GM18907 (cell line): ENCODE measurements around the gene ODAD3.
"Not testable (repeated sequence)": the region's sequence is repeated elsewhere in the genome, so short reads cannot be mapped to it uniquely, and the experiment has no call there.

Source experiments
- ATAC-seq: cut with Tn5 transposase; IDR thresholded peaks from one replicate; pipeline ENCODE4 v1.9.1; 2021; ENCODE audit warnings: mild to moderate bottlenecking, moderate library complexity; ENCODE audit not compliant: unreplicated experiment

The ODAD3 gene

DNA sequence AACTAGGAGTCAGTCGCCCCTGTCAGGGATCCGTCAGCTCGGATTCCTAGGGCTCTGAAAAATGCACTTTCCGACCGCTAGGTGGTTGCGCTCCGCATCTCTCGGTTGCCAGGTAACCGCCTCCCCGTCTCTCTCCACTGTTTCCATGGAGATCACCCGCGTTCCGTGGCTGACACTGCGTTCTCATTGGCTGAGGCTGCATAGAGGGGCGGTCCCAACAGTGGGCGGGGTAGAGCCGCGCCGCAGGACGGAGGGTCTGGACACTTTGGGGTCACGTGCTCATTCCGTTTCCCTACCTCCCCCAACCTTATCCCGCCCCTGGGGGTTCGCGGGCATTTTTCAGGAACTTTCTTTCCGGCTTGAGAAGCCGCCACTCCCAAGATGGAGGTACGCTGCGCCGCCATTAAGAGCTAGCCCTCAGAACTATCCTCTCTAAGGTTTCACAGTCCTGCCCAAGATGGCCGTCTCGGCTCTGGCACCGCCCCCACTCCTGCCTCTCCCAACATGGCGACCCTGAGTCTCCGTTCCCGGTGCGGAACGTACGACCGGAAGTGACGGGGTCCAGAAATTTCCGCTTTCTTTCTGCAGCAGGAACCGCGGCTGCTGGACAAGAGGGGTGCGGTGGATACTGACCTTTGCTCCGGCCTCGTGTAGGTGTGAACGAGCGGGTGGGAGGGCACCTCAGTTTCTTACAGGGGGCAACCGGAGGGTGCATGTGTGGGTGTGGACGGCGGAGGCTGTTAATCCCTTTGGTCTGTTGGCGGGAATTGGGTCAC, at the start of gene ODAD3, which contains the start of gene PRKCSH:
TSS of gene ODAD3 (minus strand) at position 65 of the 776 bp plus-strand sequence. CDS start 105 bp downstream, outside the sequence.
TSS of gene PRKCSH (plus strand) at position 579 of the 776 bp plus-strand sequence. CDS start 483 bp downstream, outside the sequence.
- ATAC-seq, result peak; percentile 89

DNA sequence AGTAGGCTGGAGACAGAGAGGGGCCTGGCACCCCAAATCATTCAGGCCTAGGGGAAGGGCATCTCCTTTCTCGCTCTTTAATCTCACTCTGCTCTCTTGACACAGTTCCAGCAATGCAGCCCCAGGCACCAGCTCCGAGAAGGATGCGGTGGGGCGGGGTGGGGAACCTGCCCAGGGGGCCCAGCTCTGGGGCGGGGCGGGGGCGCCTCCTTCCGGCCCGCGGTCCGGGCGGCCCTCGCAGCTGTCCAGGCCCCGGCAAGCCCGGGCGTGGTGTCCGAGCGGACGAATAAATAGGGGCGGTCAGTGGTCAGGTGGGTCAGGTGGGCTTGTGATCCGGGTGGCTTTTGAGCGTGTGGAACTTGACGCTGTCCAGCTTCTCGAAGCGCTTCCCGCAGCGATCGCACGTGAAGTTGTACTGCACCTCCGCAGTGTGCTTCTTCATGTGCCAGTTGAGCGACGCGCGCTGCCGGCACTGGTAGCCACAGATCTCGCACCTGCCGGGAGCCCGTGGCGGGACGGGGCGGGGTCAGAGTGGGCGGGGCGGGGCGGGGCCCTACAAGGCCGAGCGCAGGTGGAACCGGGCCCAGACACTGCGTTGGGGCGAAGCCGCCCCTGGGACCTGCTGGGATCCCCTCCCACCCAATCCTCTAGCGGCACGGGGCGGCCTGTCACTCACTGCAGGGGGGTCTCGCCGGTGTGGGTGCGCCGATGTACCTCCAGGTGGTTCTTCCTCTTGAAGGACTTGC, 48.6 kb upstream of the ODAD3 start:
- ATAC-seq, result no peak

DNA sequence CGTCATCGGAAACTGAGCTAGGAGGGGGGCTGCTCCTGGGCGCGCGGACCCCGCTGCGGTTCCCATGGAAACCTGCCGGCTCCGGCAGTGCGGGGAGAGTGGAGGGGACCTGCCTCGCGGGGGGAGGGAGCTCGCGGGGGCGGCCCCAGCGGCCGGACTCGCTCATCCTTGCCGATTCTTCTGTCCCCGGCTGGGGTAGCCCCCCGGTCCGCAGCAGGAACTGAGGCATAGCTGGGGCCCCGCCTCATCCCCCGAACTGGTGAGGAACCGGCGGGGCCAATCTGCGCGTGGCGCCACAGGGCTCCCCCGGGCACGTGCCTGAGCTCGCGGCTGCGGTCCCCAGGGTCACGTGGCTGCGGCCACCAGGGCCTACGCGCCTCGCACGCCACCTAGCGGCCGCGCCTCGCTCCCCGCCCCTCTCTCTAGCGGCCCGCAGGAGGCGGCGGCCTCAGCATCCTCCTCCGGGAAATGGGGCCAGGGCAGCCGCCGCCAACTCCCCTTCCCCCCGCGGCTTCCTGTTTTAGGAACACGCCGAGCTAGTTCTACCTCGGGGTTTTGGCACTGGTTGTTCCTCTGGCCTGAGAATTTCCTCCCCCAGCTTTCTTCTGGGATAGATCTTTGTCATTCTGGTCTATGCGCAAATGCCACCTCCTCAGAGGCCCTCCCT, 47.6 kb upstream of the ODAD3 start:
- ATAC-seq, result peak; percentile 62

DNA sequence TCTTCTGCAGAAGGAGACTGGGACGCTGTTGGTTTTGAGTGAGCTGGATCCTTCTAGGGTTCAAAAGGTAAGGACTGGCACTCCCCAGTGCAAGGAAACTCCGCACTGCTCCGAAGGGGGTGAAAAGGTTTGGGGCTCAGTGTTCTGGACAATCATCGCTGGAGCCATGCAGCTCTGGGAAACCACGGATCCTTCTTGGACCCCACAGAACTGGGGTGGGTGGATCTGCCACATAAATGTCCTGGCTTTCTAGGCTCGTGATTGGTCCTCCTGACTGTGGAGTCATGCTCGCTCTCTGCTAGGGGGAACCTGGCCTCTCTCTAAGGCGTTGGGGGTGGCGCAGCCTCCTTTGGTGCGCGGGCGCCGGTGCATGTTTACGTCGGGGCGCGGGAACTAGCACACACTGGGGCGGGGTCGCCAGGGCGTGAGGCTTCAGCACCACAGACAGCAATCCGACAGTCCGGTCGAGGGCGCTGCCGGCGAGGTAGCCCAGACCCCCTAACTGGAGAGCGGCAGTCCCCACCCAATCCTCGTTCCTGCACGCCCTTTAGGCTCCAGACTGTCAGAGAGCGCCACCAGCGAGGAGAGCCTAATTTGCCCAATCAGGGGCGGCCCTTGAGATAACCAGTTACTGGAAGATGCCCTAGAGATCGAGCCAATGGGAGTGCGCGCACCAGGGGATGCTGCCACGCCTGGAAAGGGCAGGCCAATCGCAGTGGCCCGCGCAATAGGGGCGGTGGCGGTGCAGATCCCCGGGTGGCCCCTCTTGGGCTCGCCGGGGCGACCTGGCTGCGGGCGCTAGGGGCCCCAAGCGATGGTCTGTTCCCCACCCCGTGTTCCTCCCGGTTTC, 46.8 kb upstream of the ODAD3 start:
- peak; percentile 59 for ATAC-seq

DNA sequence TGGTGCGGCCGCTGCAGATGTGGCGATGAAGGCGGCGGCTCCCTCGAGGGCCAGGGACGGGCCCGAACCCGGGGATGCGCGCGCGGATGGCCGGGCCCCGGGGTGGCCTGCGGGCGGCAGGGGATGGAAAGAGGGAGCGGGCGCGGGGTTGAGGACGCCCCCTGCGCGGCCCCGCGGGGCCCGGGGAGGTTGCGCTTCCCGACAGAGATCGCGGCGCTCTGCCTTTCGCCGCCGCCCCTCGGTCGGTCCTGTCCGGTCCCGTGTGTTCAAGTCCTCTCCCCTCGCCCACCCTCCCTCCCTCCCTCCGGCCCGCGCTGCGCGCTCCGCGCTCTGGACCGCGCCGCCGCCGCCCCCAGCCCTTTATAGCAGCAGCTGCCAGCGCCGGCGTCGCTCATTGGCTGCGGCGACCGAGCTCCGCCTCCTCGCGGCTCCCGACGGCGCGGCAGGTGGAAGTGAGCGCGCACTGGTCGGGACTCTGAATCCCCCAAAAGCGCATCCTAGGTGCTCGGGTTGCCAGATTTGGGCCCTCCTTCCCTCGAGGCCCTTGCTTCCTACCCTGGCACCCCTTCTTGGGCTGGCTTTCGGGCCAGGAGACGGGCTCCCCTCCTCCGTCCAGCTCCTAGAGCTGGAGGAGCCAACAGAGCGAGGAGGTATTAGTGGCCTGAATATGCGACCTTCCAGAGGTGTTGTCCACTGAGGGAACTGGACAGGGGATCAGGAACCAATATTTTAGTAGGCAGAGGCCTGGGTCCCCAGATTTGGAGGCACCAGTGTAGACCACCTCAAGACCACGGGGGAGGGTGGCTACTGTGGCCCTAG, 46.0 kb upstream of the ODAD3 start, which contains the start of gene ELAVL3:
TSS of gene ELAVL3 (minus strand) at position 332 of the 819 bp plus-strand sequence. CDS start 438 bp downstream, outside the sequence.
- ATAC-seq, result no peak

DNA sequence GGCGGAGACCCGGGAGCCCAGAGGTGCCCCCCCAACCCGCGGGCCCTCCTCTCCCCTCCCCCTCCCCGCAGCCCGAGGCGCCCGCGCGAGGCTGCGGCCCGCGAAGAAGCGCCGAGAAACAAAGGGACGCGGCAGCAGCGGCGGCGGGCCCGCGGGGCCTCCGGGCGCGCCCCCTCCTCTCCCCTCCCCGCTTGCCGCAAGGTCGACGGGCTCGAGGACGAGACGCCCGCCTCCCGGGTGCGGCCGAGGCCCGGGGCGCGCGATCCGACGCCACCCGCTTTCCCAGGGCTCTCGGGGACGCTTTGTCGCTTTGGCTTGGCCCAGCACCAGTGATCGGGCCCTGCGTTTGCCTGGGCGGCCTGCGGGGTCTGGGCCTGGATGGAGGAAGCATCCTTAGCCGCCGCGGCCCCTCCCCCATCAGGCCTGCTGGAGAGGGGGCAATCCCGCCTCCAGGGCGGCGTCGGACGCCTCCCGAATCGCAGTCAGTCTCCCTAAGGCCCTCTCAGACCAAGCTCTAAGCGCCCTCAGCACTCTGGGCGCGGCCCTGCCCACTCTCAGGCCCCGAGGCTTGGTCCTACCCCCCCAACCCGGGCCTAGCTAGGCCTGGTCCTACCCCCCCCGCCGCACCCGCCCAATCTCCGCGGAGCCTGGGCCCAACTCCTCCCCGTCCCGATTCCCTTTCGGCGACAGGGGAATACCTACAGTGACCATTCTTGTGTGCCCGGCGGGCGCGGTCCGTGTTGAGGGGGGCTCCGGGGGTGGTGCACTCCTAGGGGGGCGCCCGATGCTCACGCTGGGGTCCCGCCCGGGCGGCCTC, 45.2 kb upstream of the ODAD3 start:
- no peak for ATAC-seq

DNA sequence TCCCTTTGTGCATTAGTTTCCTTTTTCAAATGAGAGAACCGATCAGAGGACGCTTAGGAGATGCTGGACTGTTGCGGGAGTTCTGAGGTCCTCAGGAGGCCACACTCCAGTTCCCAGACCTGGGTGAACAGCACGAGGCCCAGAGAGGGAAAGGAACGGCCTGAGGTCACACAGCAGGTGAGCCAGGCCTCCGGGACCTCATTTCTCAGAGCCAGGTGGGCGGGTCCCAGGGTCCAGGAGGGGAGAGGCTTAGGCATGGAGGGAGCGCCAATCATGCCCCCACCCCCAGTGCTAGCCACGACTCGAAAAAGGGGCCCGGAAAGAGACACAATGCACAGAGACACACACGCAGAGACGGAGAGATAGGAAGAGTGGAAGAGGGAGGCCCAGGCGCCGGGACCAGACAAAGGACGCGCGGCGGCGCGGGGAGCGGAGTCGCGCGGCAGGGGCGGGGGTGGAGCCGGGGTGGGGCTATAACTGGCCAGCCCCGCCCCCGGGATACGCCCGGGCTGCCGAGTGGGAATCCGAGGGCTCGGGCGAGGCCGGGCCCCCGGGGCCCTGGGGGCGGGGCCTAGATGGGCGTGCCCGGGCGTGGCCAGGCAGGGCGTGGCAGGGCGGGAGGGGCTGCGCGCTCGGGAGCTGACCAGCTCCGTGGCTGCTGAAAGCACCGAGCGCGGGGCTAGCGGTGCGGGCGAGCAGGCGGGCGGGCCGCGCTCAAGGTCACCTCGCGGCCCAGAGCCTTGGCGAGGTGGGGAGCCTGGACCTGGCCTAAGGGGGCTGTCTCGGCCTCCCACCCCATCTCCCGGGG, 44.4 kb upstream of the ODAD3 start:
- no peak for ATAC-seq

DNA sequence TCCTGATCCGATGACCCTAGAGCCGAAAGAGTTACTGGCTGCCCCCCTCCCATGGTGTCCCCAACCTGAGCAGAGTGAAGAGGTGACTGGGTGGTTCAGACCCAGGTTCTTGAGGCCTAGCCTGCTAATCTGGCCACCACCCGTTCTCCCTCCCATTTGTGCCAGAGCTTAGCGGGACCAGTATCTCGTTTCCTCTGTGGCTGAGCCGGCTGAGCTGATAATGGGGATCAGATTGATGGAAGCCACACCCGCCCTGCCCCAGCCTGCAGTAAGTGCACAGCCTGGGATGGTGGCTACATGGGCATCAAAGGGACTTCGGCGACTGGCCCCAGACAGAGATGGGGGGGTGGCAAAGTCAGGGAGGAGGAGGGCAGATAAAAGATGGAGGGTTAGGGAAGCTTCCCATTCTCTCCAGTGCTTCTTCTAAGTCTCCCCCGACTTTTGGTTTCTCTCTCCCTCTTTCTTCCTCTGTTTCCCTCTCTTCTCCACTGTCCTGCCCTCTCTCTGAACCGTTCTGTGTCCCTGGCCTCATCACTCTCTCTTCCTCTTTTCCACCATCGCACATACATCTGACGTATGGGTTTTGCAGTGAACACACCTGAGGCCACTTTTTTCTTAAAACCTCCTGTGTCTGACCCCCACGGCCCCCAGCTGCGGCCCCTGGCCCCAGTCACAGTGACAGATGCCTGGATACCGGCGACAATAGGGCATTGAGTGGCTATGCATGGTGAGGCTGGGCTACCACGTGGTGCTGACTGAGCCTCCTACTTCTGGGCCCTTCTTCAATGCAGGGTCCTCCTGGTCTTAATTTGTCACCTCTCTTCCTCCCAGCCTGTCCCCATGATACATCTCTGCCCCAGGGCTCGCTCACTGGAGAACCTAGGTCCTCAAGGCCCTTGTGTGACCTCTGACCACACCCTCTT, 43.5 kb upstream of the ODAD3 start:
- ATAC-seq, result no peak

DNA sequence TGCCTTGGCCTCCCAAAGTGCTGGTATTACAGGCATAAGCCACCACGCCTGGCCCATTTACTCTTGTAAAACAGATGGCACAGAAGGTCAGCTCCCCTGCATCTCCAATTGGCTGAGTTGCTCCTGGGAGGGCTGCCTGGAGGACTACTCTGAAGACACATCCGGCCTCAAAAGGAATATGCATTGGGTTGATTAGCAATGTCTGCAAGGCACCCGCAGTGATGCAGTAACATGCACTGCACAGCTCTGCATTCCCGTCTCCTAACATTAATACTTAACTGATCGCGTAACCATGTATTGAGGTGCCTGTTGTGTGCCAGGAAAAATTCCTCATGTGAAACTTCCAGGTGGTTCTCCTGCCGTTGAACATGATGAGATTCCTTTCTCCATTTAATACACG, 40.9 kb upstream of the ODAD3 start:
- ATAC-seq, result no peak

DNA sequence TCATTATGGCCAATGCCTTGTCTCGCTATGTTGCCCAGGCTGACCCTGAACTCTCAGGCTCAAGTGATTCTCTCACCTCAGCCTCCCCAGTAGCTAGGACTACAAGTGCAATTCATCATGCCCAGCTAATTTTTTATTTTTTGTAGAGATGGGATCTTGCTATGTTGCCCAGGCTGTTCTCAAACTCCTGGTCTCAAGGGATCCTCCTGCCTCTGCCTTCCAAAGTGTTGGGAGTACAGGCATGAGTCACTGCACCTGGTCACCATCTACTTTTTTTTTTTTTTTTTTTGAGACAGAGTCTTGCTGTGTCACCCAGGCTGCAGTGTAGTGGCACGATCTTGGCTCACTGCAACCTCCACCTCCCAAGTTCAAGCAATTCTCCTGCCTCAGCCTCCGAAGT, 40.4 kb upstream of the ODAD3 start:
- not testable (repeated sequence) for ATAC-seq

DNA sequence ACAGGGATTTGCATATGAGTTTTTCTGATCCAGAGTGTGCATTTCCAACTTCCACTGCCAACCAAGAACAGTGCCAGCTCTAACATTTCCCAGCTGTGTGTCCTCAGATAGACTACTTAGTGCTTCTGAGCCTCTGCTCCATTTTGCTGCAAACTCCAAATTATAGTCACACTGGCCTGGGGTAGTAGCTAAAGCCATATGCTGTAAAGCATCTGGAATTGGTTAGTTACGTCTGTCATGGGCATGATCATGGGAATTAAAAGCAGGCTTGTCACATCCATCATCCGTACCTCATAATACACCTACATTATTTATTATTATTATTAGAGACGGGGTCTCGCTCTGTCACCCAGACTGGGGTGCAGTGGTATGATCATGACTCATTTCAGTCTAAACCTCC, 38.8 kb upstream of the ODAD3 start:
- no peak for ATAC-seq

DNA sequence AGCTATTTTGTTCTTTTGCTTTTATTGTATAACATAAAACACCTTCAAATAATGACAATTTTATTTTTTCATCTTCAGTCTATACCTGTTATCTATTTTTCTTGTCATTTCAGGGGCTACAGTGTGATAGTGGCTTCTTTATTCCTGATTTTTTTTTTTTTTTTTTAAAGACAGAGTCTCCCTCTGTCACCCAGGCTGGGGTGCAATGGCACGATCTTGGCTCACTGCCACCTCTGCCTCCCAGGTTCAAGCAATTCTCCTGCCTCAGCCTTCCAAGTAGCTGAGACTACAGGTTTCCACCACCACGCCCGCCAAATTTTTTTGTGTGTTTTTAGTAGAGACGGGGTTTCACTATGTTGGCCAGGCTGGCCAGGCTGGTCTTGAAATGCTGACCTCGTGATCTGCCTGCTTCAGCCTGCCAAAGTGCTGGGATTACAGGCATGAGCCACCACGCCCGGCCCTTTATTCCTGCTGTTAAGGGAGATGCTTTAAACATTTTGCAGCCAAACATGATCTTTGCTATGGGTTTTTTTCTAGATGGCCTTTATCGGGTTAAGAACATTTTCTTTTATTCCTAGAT, 33.4 kb upstream of the ODAD3 start:
- not testable (repeated sequence) for ATAC-seq

DNA sequence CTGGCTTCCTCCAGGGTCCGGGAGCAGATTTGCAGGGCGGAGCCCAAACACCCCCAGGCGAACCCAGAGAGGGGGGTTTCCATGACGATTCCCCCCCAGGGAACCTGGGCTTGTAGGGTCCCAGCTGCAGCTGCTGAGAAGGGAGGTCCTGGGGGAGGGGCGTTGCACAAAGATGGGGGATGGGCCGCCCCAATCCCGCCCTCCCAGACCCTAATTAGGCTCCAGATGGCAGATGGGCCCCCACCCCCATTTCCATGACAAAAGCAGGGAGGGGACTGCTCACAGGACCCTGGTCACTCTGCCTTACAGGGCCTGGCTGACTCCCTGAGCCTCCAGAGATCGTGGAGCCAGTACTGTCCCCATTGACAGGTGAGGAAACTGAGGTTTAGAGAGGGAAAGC, 30.7 kb upstream of the ODAD3 start:
- ATAC-seq, result no peak

DNA sequence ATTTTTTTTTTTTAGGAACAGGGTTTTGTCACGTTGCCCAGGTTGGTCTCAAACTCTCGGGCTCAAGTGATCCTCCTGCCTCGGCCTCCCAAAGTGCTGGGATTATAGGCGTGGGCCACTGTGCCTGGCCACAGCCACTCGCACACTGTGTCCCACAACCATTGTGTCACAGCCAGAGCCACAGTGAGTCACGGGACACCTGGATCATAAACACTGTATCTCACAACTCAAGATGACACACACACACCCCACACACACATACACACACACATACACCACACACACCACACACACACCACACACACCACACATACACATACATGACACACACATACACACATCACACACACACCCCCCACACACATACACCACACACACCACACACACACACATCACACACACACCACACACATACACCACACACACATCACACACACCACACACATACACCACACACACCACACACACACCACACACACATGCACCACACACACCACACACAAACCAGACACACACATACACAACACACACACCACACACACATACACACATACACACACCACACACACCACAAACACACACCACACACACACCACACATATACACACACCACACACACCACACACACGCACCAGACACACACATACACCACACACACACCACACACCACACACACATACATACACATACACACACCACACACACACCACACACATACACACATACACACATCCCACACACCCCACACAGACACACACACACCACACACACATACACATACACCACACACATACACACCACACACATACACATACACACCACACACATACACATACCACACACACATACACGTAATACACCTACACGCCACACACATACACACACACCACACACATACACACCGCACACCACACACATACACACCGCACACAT, 29.7 kb upstream of the ODAD3 start:
- ATAC-seq, result no peak

DNA sequence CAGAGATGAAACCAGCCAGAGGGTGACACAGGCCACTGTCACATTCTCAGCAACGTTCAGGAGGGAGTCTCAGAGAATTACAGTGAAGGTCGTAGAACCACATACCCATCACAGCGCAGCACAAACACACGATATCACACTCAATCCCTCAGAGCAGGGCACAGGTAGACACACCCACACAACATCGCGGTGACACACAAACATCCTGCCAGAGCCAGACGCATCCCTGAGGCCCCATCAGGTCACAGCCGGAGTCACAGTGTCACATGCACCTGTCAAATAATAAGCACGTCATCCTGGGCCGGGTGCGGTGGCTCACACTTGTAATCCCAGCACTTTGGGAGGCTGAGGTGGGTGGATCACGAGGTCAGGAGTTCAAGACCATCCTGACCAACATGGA, 28.5 kb upstream of the ODAD3 start:
- no peak for ATAC-seq
